A673 (cell line): ENCODE measurements around the gene KATNIP. TPM values are rescaled to one million over a fixed set of nuclear protein-coding genes. Genes with fewer than 3 reads are reported as not detected.

Experiments
- BruUV-seq: library from RNA; stranded (reverse); fragments of 400-500 nt; replicated peaks from 2 replicates; lab custom pipeline; 2021; lab: Mats Ljungman, UMichigan
- CTCF ChIA-PET: fragments of 300-600 bp; sonication (Branson Sonifier 250); formaldehyde crosslinking; loops from one replicate; lab custom pipeline; 2022; ENCODE audit warnings: antibody characterized with exemption; lab: Charles Lee
- POLR2A ChIA-PET: fragments of 300-600 bp; sonication (Branson Sonifier 250); formaldehyde crosslinking; loops from one replicate; lab custom pipeline; 2022; ENCODE audit warnings: antibody characterized with exemption; ENCODE audit not compliant: low non-redundant PET; lab: Charles Lee
- DNase-seq: peaks from one replicate; pipeline ENCODE4 v3.0.0-alpha.2; 2015; ENCODE audit warnings: low spot score
- H3K27ac ChIP-seq: fragments of 200-600 bp; sonication (generic); 2 replicates; pipeline ENCODE4 v1.5.1; 2016; ENCODE audit warnings: mixed run types, low read depth, mild to moderate bottlenecking, mixed read lengths, antibody characterized with exemption, low read length; ENCODE audit not compliant: poor library complexity, severe bottlenecking
- H3K27me3 ChIP-seq: fragments of 200-600 bp; sonication (generic); replicated peaks from 2 replicates; pipeline ENCODE4 v1.6.1; 2017; ENCODE audit warnings: mixed run types, low read depth, mild to moderate bottlenecking, mixed read lengths, antibody characterized with exemption, low read length; ENCODE audit not compliant: insufficient read depth, poor library complexity
- H3K36me3 ChIP-seq: fragments of 200-600 bp; sonication (generic); 2 replicates; pipeline ENCODE4 v1.6.1; 2016; ENCODE audit warnings: mixed run types, mild to moderate bottlenecking, mixed read lengths, antibody characterized with exemption, low read length; ENCODE audit not compliant: insufficient read depth, poor library complexity, severe bottlenecking
- H3K4me1 ChIP-seq: fragments of 200-600 bp; sonication (generic); 2 replicates; pipeline ENCODE4 v1.6.1; 2017; ENCODE audit warnings: mixed run types, mild to moderate bottlenecking, mixed read lengths, antibody characterized with exemption, low read length; ENCODE audit not compliant: insufficient read depth, poor library complexity, severe bottlenecking
- H3K4me3 ChIP-seq: fragments of 200-600 bp; sonication (generic); 2 replicates; pipeline ENCODE4 v1.5.1; 2016; ENCODE audit warnings: low read depth, mixed run types, mild to moderate bottlenecking, mixed read lengths, low read length; ENCODE audit not compliant: poor library complexity, severe bottlenecking
- H3K9me3 ChIP-seq: fragments of 200-600 bp; sonication (generic); 2 replicates; pipeline ENCODE4 v1.6.1; 2016; ENCODE audit warnings: mixed run types, low read depth, mild to moderate bottlenecking, mixed read lengths, antibody characterized with exemption, low read length; ENCODE audit not compliant: poor library complexity, severe bottlenecking
- EZH2 ChIP-seq: fragments of 200-600 bp; sonication (generic); IDR thresholded peaks from 2 replicates; pipeline ENCODE4 v1.6.1; 2017; ENCODE audit warnings: borderline replicate concordance, low read depth, mild to moderate bottlenecking, mixed read lengths, antibody characterized with exemption, low read length; ENCODE audit not compliant: poor library complexity, severe bottlenecking
- intact Hi-C: fragments of 100-400 bp; cut with micrococcal nuclease; formaldehyde crosslinking; loops from one replicate; pipeline ENCODE4 v1.10.0; 2022; ENCODE audit not compliant: unreplicated experiment
- total RNA-seq: library from RNA; stranded (reverse); gene quantifications from 2 replicates; pipeline ENCODE4 v1.2.3, GENCODE V29; 2021
- TF ChIP-seq, protein P1 (sequence below): fragments of 300-800, 200-600 bp; sonication (generic); conservative IDR thresholded peaks from 2 replicates; pipeline ENCODE4 v1.5.1; 2017; ENCODE audit warnings: low read depth, mild to moderate bottlenecking, antibody characterized with exemption, low read length, moderate library complexity, mixed read lengths

The KATNIP gene
- total RNA-seq, 1 experiment from 2014 or later: 23.9 TPM

DNA sequence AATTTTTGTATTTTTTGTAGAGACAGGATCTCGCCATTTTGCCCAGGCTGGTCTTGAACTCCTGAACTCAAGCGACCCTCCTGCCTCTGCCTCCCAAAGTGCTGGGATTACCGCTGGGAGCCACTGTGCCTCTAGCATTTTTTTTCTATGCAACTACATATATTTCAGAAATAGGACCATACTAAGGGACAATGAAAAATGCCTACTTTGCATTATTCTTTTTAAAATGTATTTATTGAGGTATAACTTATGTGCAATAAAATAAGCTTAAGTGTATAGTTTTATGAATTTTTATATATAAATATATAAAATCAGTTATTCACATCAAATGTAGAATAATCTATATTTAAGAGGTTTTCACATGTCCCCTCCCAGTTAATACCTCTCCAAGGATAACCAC lies 38.1 kb downstream of the KATNIP start:
- no peak overlapping the region for H3K27ac ChIP-seq
- H3K4me3 ChIP-seq: no peak overlapping the region
- intact Hi-C loops: no loop called here
- BruUV-seq: no TSS peak
- no peaks in the 10 kb centered on the region for H3K4me1 ChIP-seq
- no peaks in the 10 kb centered on the region for H3K27me3 ChIP-seq
- TF ChIP-seq EZH2: no peak
- TF ChIP-seq, protein P1, sequence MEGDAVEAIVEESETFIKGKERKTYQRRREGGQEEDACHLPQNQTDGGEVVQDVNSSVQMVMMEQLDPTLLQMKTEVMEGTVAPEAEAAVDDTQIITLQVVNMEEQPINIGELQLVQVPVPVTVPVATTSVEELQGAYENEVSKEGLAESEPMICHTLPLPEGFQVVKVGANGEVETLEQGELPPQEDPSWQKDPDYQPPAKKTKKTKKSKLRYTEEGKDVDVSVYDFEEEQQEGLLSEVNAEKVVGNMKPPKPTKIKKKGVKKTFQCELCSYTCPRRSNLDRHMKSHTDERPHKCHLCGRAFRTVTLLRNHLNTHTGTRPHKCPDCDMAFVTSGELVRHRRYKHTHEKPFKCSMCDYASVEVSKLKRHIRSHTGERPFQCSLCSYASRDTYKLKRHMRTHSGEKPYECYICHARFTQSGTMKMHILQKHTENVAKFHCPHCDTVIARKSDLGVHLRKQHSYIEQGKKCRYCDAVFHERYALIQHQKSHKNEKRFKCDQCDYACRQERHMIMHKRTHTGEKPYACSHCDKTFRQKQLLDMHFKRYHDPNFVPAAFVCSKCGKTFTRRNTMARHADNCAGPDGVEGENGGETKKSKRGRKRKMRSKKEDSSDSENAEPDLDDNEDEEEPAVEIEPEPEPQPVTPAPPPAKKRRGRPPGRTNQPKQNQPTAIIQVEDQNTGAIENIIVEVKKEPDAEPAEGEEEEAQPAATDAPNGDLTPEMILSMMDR: no peak
- no peak for DNase-seq
- H3K36me3 ChIP-seq: no peaks in the 10 kb centered on the region
- no peaks in the 10 kb centered on the region for H3K9me3 ChIP-seq
- POLR2A ChIA-PET: interaction anchor here (0.6 kb wide), 1 partner anchor 1235 kb away, joined by 11 read pairs; the partner anchor contains the start of gene ATXN2L
- CTCF ChIA-PET: no interaction called here

DNA sequence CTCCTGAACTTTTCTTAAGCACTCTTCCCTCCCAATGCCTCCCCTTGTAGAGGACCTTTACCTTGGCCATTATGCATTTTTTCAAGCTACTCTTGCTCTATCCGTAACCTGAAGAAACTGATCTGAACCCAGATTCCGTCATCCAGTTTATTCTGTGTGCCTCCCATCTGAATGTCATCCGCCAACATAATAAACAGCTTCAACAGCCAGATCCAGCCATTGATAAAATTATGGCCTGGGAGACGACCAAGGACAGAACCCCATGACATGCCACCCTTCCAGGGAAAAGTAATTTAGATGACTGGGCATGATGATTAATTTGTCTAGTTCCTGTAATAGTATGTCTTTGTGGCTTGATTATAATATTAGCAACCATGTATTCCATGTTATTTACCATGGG lies 41.9 kb downstream of the KATNIP start:
- H3K4me3 ChIP-seq: no peak overlapping the region
- H3K4me1 ChIP-seq: no peaks in the 10 kb centered on the region
- no TSS peak for BruUV-seq
- H3K36me3 ChIP-seq: no peaks in the 10 kb centered on the region
- intact Hi-C loops: no loop called here
- ChIA-PET CTCF (no interaction called here), POLR2A (no interaction called here)
- TF ChIP-seq, protein P1: no peak
- TF ChIP-seq EZH2: no peak
- H3K9me3 ChIP-seq: no peaks in the 10 kb centered on the region
- H3K27ac ChIP-seq: no peak overlapping the region
- DNase-seq: no peak
- H3K27me3 ChIP-seq: no peaks in the 10 kb centered on the region

DNA sequence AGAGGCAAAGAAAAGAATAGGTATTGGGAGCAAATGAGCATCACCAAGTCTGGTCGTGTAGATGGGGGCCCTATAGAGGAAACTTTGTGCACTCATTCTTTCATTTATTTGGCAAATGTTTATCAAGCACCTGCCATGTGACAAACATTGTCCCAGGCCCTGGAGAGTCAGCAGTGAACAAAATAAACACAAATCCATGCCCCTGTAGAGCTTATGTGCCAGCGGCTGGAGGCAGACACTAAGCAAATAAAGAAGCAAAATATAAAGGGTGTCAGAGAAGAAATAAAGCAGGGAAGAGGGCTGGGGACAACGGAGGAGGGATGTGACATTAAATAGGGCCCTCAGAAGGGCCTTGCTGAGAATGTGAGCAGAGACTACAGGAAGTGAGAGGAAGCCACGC lies 45.5 kb downstream of the KATNIP start:
- H3K27ac ChIP-seq: no peak overlapping the region
- no TSS peak for BruUV-seq
- H3K9me3 ChIP-seq: no peaks in the 10 kb centered on the region
- no peaks in the 10 kb centered on the region for H3K36me3 ChIP-seq
- no peaks in the 10 kb centered on the region for H3K27me3 ChIP-seq
- DNase-seq: no peak
- no peak overlapping the region for H3K4me3 ChIP-seq
- intact Hi-C loops: no loop called here
- H3K4me1 ChIP-seq: no peaks in the 10 kb centered on the region
- POLR2A ChIA-PET: no interaction called here
- TF ChIP-seq, protein P1: no peak
- TF ChIP-seq EZH2: no peak
- CTCF ChIA-PET: no interaction called here
